ENCODE measurements around the gene PLCE1. TPM values are rescaled to one million over a fixed set of nuclear protein-coding genes. Genes with fewer than 3 reads are reported as not detected.

PLCE1 gene
- total and polyA plus RNA-seq, 2 experiments from 2014 or later = 0.10 to 0.58 TPM

DNA sequence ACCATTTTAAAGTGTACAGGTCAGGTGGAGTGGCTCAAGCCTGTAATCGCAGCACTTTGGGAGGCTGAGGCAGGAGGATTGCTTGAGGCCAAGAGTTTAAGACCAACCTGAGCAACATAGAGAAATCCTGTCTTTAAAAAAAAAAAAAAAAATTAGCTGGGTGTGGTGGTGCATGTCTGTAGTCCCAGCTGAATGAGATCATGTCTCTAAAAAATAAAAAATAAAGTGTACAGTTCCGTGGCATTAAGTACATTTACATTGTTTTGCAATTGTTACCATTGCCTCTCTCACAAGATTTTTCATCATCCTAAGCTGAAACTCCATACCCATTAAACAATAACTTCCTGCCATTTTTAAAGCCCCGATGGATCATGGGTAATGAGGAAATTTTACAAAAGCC is 20.6 kb downstream of the PLCE1 start:
- H3K4me1 Mint-ChIP-seq = peaks cover 9% of the 10 kb centered on the region; the same call in 2 of the 3 replicates
- no peaks in the 10 kb centered on the region for H3K27me3 Mint-ChIP-seq (ENCODE audit: insufficient read depth, low read depth, poor library complexity)
- Histone ChIP-seq H3K4me2 (no peak overlapping the region), H3F3A (replicated peaks; ENCODE audit: low read depth) (no peaks in the 10 kb centered on the region), H3K4me3 (no peak overlapping the region), H4K20me1 (replicated peaks; ENCODE audit: insufficient read depth) (no peaks in the 10 kb centered on the region), H3K9me2 (ENCODE audit: insufficient read depth) (peaks cover 5% of the 10 kb centered on the region; the same call in 1 of the 2 replicates), H2AFZ (no peak overlapping the region), H3K36me3 (ENCODE audit: insufficient read depth) (no peaks in the 10 kb centered on the region; the same call in 1 of the 2 replicates), H3K79me2 (replicated peaks; ENCODE audit: insufficient read depth) (no peaks in the 10 kb centered on the region), H3K4me1 (ENCODE audit: insufficient read depth) (peaks cover 17% of the 10 kb centered on the region), H3K27me3 (ENCODE audit: insufficient read depth) (no peaks in the 10 kb centered on the region), H3K27ac (ENCODE audit: low read depth) (no peak overlapping the region)
- TF ChIP-seq NANOG (IDR thresholded peaks at IDR 0.05; ENCODE audit: borderline replicate concordance) (no peak), JUNB (IDR thresholded peaks at IDR 0.05; ENCODE audit: unreplicated experiment) (no peak), POLR2AphosphoS5 (IDR thresholded peaks at IDR 0.05; ENCODE audit: low read depth) (no peak), ZNF114 (CRISPR knock-in tag; IDR thresholded peaks at IDR 0.05) (no peak), ZNF462 (CRISPR knock-in tag; IDR thresholded peaks at IDR 0.05) (no peak)
- TF ChIP-seq, protein P1, sequence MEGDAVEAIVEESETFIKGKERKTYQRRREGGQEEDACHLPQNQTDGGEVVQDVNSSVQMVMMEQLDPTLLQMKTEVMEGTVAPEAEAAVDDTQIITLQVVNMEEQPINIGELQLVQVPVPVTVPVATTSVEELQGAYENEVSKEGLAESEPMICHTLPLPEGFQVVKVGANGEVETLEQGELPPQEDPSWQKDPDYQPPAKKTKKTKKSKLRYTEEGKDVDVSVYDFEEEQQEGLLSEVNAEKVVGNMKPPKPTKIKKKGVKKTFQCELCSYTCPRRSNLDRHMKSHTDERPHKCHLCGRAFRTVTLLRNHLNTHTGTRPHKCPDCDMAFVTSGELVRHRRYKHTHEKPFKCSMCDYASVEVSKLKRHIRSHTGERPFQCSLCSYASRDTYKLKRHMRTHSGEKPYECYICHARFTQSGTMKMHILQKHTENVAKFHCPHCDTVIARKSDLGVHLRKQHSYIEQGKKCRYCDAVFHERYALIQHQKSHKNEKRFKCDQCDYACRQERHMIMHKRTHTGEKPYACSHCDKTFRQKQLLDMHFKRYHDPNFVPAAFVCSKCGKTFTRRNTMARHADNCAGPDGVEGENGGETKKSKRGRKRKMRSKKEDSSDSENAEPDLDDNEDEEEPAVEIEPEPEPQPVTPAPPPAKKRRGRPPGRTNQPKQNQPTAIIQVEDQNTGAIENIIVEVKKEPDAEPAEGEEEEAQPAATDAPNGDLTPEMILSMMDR (conservative IDR thresholded peaks at IDR 0.05; ENCODE audit: low read depth in 2 of 2) = no peak
- H3K36me3 Mint-ChIP-seq (ENCODE audit: low read depth) = peaks cover 5% of the 10 kb centered on the region; the same call in 1 of the 3 replicates
- DNase-seq (ENCODE audit: low spot score) (no peak), ATAC-seq (no peak)
- H3K27ac Mint-ChIP-seq = no peak overlapping the region
- H3K4me3 Mint-ChIP-seq = no peak overlapping the region
- peaks cover 10% of the 10 kb centered on the region for H3K9me3 Mint-ChIP-seq
